Measurements from ENCODE around the gene MCM5. TPM values are rescaled to one million over a fixed set of nuclear protein-coding genes. Genes with fewer than 3 reads are reported as not detected.

MCM5 gene
- total RNA-seq, 1 experiment from 2014 or later = 112 TPM

- Histone ChIP-seq H3K4me1 (ENCODE audit: insufficient read depth, low read length) (peaks cover 18% of the 10 kb centered on the region), H3K27me3 (ENCODE audit: low read length) (no peaks in the 10 kb centered on the region), H4K20me1 (ENCODE audit: low read length) (no peaks in the 10 kb centered on the region), H3K9me3 (ENCODE audit: low read length) (no peaks in the 10 kb centered on the region), H3K79me2 (ENCODE audit: low read length) (peaks cover 29% of the 10 kb centered on the region), H3K4me2 (ENCODE audit: low read length) (peak overlapping the region; percentile 87), H2AFZ (ENCODE audit: low read length) (no peak overlapping the region), H3K27ac (ENCODE audit: low read length) (no peak overlapping the region), H3K4me3 (ENCODE audit: low read length) (0 out of 2 replicates have a peak overlapping the region, but pooled peaks have one; percentile 94), H3K36me3 (ENCODE audit: low read depth, low read length) (peaks cover 22% of the 10 kb centered on the region; the same call in 1 of the 2 replicates), H3K9me2 (replicated peaks; ENCODE audit: low read length) (no peaks in the 10 kb centered on the region), H3F3A (ENCODE audit: low read length, unreplicated experiment) (no peaks in the 10 kb centered on the region), H3K9ac (ENCODE audit: low read length) (no peak overlapping the region)
- CTCF ChIA-PET = no interaction called here
- no TSS peak for BruUV-seq (replicated peaks)
- intact Hi-C loops (cut with micrococcal nuclease) = no loop called here
- no peak for ATAC-seq
- POLR2A ChIA-PET (ENCODE audit: unreplicated experiment) = no interaction called here
- no peak for DNase-seq
- TF ChIP-seq EZH2phosphoT487 (IDR thresholded peaks at IDR 0.05; ENCODE audit: borderline replicate concordance, low read length) (no peak), CTCF (conservative IDR thresholded peaks at IDR 0.05; ENCODE audit: low read depth, low read length) (no peak), EZH2 (IDR thresholded peaks at IDR 0.05; ENCODE audit: low read length, unreplicated experiment) (no peak)
These were observed 1.9 kb downstream of the MCM5 start for GRCh38 chr22:35401863-35402262.

- H4K20me1 ChIP-seq (ENCODE audit: low read length) = no peaks in the 10 kb centered on the region
- no peak for ATAC-seq
- H3K4me2 ChIP-seq (ENCODE audit: low read length) = no peak overlapping the region
- H3K27ac ChIP-seq (ENCODE audit: low read length) = no peak overlapping the region
- H3K36me3 ChIP-seq (ENCODE audit: low read depth, low read length) = peaks cover 30% of the 10 kb centered on the region; the same call in 1 of the 2 replicates
- no peaks in the 10 kb centered on the region for H3F3A ChIP-seq (ENCODE audit: low read length, unreplicated experiment)
- no TSS peak for BruUV-seq (replicated peaks)
- no peaks in the 10 kb centered on the region for H3K9me3 ChIP-seq (ENCODE audit: low read length)
- no peak overlapping the region for H2AFZ ChIP-seq (ENCODE audit: low read length)
- peaks cover 29% of the 10 kb centered on the region for H3K79me2 ChIP-seq (ENCODE audit: low read length)
- no peaks in the 10 kb centered on the region for H3K9me2 ChIP-seq (replicated peaks; ENCODE audit: low read length)
- ChIA-PET CTCF (no interaction called here), POLR2A (ENCODE audit: unreplicated experiment) (interaction anchor here (0.7 kb wide), 1 partner anchor 98 kb away, joined by 6 read pairs; no protein-coding TSS in a partner anchor)
- intact Hi-C loops (cut with micrococcal nuclease) = no loop called here
- no peaks in the 10 kb centered on the region for H3K27me3 ChIP-seq (ENCODE audit: low read length)
- H3K4me1 ChIP-seq (ENCODE audit: insufficient read depth, low read length) = peaks cover 18% of the 10 kb centered on the region
- no peak for DNase-seq
- H3K4me3 ChIP-seq (ENCODE audit: low read length) = no peak overlapping the region
- no peak overlapping the region for H3K9ac ChIP-seq (ENCODE audit: low read length)
- TF ChIP-seq CTCF (conservative IDR thresholded peaks at IDR 0.05; ENCODE audit: low read depth, low read length) (no peak), EZH2phosphoT487 (IDR thresholded peaks at IDR 0.05; ENCODE audit: borderline replicate concordance, low read length) (no peak), EZH2 (IDR thresholded peaks at IDR 0.05; ENCODE audit: low read length, unreplicated experiment) (no peak)
These were observed 3.4 kb downstream of the MCM5 start for GRCh38 chr22:35403356-35403755.

- Histone ChIP-seq H3K9me2 (replicated peaks; ENCODE audit: low read length) (no peaks in the 10 kb centered on the region), H3K4me1 (ENCODE audit: insufficient read depth, low read length) (peaks cover 17% of the 10 kb centered on the region), H3K9ac (ENCODE audit: low read length) (no peak overlapping the region), H3K27me3 (ENCODE audit: low read length) (no peaks in the 10 kb centered on the region), H3K4me2 (ENCODE audit: low read length) (no peak overlapping the region), H2AFZ (ENCODE audit: low read length) (no peak overlapping the region), H3K27ac (ENCODE audit: low read length) (no peak overlapping the region), H3K9me3 (ENCODE audit: low read length) (no peaks in the 10 kb centered on the region), H4K20me1 (ENCODE audit: low read length) (no peaks in the 10 kb centered on the region), H3K79me2 (ENCODE audit: low read length) (peaks cover 29% of the 10 kb centered on the region), H3K4me3 (ENCODE audit: low read length) (no peak overlapping the region), H3F3A (ENCODE audit: low read length, unreplicated experiment) (no peaks in the 10 kb centered on the region), H3K36me3 (ENCODE audit: low read depth, low read length) (peaks cover 34% of the 10 kb centered on the region; the same call in 1 of the 2 replicates)
- POLR2A ChIA-PET (ENCODE audit: unreplicated experiment) = interaction anchor here (0.7 kb wide), 1 partner anchor 99 kb away, joined by 6 read pairs; no protein-coding TSS in a partner anchor
- CTCF ChIA-PET = no interaction called here
- no peak for TF ChIP-seq EZH2phosphoT487 (IDR thresholded peaks at IDR 0.05; ENCODE audit: borderline replicate concordance, low read length)
- TF ChIP-seq CTCF (conservative IDR thresholded peaks at IDR 0.05; ENCODE audit: low read depth, low read length) = no peak
- TF ChIP-seq EZH2 (IDR thresholded peaks at IDR 0.05; ENCODE audit: low read length, unreplicated experiment) = no peak
- intact Hi-C loops (cut with micrococcal nuclease) = no loop called here
- DNase-seq = no peak
- BruUV-seq (replicated peaks) = no TSS peak
- ATAC-seq = no peak
These were observed 4.2 kb downstream of the MCM5 start for GRCh38 chr22:35404176-35404575.

Data from PC-3 (cell line).